Esophagus mucosa (tissue), 1 donor: Measurements from ENCODE around the gene DLG3. TPM values are rescaled to one million over a fixed set of nuclear protein-coding genes. Genes with fewer than 3 reads are reported as not detected.

Experiments used
- ATAC-seq: fragments of 200-7000 bp; cut with Tn5 transposase; one replicate; pipeline ENCODE4 v1.9.1; 2020
- total RNA-seq: library from RNA; stranded (reverse); gene quantifications from one replicate; pipeline ENCODE4 v1.2.4, GENCODE V29; 2023
- donor health status: DM: yes; HTN: yes; CAD: no.

The DLG3 gene
- total RNA-seq, 1 donor from 2014 or later = 36.4 TPM

GRCh38 chrX:70437921-70438665 is 6.5 kb upstream of the DLG3 start:
- no peak for ATAC-seq

- no peak for ATAC-seq
Observed at GRCh38 chrX:70439016-70439415, 5.6 kb upstream of the DLG3 start.

GRCh38 chrX:70442224-70442623 is 2.4 kb upstream of the DLG3 start:
- no peak for ATAC-seq

GRCh38 chrX:70444946-70445656 is 466 bp downstream of the DLG3 start:
- no peak for ATAC-seq

DNA sequence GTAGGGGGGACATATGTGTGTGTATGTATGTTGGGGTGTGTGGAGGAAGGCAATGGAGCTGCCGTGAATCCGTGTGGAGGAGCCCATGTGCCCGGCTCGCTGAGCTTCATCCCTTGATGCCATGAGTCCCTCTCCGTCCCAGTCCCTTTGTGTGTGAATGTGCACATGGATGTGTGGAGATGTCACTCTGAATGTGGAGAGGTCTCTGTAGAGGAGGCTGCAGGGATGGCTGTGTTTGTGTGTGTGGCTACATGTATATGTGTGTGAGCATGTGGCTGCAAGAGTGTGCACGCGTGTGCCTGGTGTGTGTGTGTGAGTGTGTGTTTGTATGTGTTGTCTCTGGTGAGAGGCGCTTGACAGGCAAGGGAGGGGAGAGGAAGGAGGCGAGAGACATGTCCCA is 1.3 kb downstream of the DLG3 start:
- no peak for ATAC-seq

GRCh38 chrX:70446380-70447350 is 2.0 kb downstream of the DLG3 start:
- ATAC-seq = no peak

DNA sequence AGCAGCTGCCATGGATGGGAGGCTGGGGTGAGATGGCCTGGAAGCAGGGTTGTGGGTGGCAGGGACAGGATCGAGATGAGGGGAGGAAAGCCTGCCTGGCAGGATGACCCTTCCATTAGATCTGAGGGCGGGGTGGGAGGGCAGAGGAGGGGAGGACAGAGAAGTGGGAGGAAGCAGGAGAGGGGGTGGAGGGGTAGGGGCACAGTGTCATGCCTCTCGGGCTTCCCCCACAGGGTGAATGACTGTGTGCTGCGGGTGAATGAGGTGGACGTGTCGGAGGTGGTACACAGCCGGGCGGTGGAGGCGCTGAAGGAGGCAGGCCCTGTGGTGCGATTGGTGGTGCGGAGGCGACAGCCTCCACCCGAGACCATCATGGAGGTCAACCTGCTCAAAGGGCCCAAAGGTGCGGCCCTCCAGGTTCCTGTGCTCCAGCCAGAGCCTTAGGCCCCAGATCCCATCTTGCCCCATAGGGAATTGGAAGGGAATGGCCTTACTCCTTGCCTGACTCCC is 4.9 kb downstream of the DLG3 start:
- no peak for ATAC-seq

DNA sequence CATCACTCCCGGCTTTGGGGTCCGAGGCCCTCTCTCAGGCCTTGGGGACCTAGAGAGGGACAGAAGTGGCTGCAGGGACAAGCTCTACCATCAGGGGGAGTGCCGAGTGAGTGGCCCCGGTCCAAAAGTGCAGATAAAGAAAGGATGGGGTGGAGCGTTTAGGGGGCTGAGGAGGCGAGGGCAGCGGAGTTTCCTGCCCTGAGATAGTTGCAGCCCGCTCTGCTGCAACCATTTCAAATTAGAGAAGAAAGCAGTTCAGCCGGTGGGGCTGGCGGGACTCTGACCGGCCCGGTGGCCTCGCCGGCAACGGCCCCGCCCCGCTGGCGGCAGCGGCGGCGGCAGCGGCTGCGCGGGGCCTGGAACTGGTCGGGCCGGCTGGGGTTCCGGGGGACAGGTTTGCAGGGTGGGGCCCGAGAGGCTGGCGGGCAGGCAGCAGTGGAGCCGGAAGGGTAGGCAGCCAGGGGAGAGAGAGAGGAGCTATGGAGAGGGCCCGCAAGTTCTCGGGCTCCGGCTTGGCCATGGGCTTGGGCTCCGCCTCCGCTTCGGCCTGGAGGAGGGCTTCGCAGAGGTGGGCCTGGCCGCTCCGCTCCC is 7.6 kb downstream of the DLG3 start:
- ATAC-seq = peak; percentile 75

DNA sequence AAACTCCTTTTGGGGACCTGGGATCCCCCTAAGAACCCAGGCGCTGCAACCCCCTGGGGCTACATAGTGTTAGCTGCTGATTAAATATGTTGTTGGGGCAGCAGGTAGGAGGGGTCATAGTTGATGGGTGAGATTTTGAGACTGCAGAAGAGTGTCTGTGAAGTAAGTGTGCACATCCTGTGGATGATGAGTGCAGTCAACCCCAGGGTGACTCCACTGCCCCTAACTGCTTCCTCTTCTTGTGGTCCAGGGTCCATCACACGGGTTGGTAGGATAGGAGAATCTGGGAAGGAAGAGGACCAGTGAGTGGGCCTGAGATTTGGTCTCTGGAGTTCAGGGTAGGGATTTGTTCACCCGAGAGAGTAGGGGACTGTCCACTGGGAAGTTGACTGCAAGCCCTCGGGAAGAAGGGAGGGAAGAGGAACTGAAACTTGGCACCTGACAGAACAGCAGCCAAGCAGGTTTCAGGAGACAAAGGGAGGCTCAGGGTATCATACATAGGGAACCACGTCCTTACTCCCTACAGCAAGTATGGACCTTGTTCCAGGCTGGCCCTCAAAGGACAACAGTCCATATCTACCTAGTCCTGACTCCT is 8.5 kb downstream of the DLG3 start:
- ATAC-seq = peak; percentile 33

- ATAC-seq = peak; percentile 72
Observed at GRCh38 chrX:70454441-70455365, 10.1 kb downstream of the DLG3 start.

- ATAC-seq = no peak
Observed at GRCh38 chrX:70455366-70456202, 10.9 kb downstream of the DLG3 start.

GRCh38 chrX:70456256-70456655 is 11.6 kb downstream of the DLG3 start:
- ATAC-seq = no peak

- no peak for ATAC-seq
Observed at GRCh38 chrX:70461026-70461425, 16.4 kb downstream of the DLG3 start.

DNA sequence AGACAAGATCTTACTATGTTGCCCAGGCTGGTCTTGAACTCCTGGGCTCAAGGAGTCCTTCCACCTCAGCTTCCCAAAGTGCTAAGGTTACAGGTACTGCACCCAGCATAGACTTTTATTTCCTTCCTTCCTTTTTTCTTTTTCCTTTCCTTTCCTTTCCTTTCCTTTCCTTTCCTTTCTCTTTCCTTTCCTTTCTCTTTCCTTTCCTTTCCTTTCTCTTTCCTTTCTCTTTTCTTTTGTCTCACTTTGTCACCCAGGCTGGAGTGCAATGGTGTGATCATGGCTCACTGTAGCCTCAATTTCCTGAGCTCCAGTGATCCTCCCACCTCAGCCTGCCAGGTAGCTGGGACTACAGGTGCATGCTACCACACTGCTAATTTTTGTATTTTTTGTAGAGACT is 19.4 kb downstream of the DLG3 start:
- ATAC-seq = no peak

GRCh38 chrX:70466968-70467367 is 22.3 kb downstream of the DLG3 start:
- ATAC-seq = no peak

- no peak for ATAC-seq
Observed at GRCh38 chrX:70468709-70469108, 24.1 kb downstream of the DLG3 start.

GRCh38 chrX:70470850-70471289 is 26.2 kb downstream of the DLG3 start:
- ATAC-seq = peak; percentile 41

DNA sequence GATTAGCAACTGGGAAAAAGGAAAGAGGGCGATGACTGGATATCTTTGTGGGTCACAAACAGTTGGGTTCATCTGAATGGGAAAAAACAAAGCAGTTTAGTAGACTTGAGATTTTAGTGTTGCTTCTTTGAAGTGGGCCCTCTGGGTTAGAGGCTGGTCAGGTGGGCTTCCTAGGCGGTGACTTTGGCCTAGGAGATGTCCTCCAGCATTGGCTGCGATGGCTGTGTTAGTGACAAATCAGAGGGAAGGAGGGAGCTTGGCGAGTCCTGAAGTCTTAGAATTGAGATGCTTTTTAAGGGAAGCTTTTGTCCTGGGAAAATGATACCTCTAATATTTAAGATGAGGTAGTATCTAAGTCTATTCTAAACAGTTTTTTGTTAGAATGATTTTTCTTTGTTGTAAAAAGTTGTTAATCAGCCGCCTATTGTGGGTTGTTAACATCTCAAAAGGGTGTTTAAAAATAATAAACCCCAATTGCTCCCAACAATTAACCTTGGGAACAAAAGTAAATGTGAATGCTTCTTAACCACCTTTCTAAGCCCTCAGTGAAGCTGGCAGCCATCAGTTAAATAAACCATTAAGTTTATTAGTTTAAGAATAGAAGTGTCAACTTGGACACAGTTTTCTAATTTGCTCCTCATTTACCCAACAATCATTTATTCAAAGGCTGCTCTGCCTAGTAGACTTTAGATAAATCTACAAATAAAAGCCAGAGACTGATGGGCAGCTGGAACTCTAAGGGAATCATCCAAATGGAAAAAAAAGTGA is 31.7 kb downstream of the DLG3 start:
- no peak for ATAC-seq
